AG04449 (cell line): Measurements from ENCODE around the gene VDAC1.

Experiments used
- CTCF ChIA-PET: fragments of 350-600 bp; formaldehyde crosslinking; extraction: SDS; loops from one replicate; lab custom pipeline; 2021; ENCODE audit warnings: antibody characterized with exemption; lab: Yijun Ruan, JAX
- POLR2A ChIA-PET: fragments of 400-600, 350-600 bp; formaldehyde crosslinking; extraction: SDS; loops from one replicate; lab custom pipeline; 2020; ENCODE audit warnings: antibody characterized with exemption, inconsistent platforms; lab: Yijun Ruan, JAX
- DNase-seq: peaks from one replicate; pipeline ENCODE4 v3.0.0-alpha.2; 2010; ENCODE audit warnings: low read depth, low spot score
- H3K4me3 ChIP-seq: 2 replicates; pipeline ENCODE4 v1.5.1; 2011; ENCODE audit warnings: low read depth, mild to moderate bottlenecking, control low read depth, low read length
- TF ChIP-seq, protein P1 (sequence below): IDR thresholded peaks from one replicate; pipeline ENCODE4 v1.5.1; 2011; ENCODE audit warnings: mild to moderate bottlenecking, moderate library complexity, low read length, control low read depth, inconsistent platforms; ENCODE audit not compliant: insufficient read depth; ENCODE audit errors: missing control alignments

Gene VDAC1

GRCh38 chr5:134006115-134006514 lies 1.3 kb upstream of the VDAC1 start:
- TF ChIP-seq, protein P1, sequence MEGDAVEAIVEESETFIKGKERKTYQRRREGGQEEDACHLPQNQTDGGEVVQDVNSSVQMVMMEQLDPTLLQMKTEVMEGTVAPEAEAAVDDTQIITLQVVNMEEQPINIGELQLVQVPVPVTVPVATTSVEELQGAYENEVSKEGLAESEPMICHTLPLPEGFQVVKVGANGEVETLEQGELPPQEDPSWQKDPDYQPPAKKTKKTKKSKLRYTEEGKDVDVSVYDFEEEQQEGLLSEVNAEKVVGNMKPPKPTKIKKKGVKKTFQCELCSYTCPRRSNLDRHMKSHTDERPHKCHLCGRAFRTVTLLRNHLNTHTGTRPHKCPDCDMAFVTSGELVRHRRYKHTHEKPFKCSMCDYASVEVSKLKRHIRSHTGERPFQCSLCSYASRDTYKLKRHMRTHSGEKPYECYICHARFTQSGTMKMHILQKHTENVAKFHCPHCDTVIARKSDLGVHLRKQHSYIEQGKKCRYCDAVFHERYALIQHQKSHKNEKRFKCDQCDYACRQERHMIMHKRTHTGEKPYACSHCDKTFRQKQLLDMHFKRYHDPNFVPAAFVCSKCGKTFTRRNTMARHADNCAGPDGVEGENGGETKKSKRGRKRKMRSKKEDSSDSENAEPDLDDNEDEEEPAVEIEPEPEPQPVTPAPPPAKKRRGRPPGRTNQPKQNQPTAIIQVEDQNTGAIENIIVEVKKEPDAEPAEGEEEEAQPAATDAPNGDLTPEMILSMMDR: no peak
- ChIA-PET POLR2A (interaction anchor here (1.5 kb wide), 1 partner anchor 14 kb away, joined by 4 read pairs; no protein-coding TSS in a partner anchor), CTCF (interaction anchor here (0.8 to 3.1 kb wide), 2 partner anchors 21 to 34 kb away, joined by 4 to 11 read pairs; no protein-coding TSS in a partner anchor)
- H3K4me3 ChIP-seq: peak overlapping the region; percentile 70
- DNase-seq: no peak

- peak overlapping the region; percentile 70 for H3K4me3 ChIP-seq
- POLR2A ChIA-PET: interaction anchor here (0.6 to 1.5 kb wide), 3 partner anchors 13 to 84 kb away, joined by 3 to 4 read pairs (median 4); no protein-coding TSS in a partner anchor
- CTCF ChIA-PET: interaction anchor here (0.7 to 1.9 kb wide), 6 partner anchors 9 to 137 kb away, joined by 3 to 6 read pairs (median 4); no protein-coding TSS in a partner anchor
- DNase-seq: no peak
- TF ChIP-seq, protein P1: no peak
Measured at GRCh38 chr5:134005417-134006061, 764 bp upstream of the VDAC1 start.

- H3K4me3 ChIP-seq: peak overlapping the region; percentile 70
- no peak for DNase-seq
- TF ChIP-seq, protein P1: no peak
- ChIA-PET POLR2A (no interaction called here), CTCF (interaction anchor here (1.1 to 1.9 kb wide), 4 partner anchors 10 to 37 kb away, joined by 5 to 6 read pairs (median 6); no protein-coding TSS in a partner anchor)
Measured at GRCh38 chr5:134003817-134004625, 754 bp downstream of the VDAC1 start.

DNA sequence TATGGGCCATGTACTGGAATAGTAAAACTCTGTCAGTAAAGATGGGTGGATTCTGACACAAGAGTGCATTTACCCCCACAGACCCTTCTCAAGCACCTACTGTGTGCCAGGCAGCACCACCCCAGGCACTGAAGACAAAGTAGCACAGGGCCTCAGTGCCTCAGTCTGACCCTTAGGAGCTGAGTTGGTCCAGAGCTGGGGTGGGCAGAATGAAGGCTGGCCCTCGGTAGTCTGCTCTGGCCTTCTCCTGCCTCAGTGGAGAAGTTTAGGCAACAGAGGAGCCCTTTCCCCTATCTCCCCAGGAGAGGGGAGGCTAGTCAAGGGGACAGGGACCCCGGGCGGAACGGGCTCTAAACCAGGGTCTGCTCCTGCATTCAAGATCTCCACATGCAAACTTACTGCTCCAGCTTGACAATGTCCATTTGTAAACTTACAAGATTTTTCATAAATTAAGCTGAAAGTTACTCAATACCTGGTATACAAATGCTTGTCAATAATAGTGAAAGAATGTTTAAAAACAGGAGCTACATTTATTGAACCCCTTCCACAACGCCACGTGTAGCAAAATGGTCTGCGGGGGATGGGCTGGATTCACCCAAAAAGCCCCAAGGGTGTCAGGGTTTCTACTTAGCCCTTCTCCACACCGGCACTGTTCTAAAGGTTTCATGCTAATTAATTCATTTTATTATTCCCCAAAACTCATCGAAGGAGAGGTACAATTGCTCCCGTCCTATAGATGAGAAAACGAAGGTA lies 1.5 kb downstream of the VDAC1 start:
- ChIA-PET POLR2A (no interaction called here), CTCF (interaction anchor here (1.1 to 1.2 kb wide), 2 partner anchors 22 to 36 kb away, joined by 5 to 6 read pairs; no protein-coding TSS in a partner anchor)
- no peak for DNase-seq
- TF ChIP-seq, protein P1: no peak
- peak overlapping the region; percentile 70 for H3K4me3 ChIP-seq

GRCh38 chr5:134001938-134002731 lies 2.6 kb downstream of the VDAC1 start:
- peak overlapping the region; percentile 18; the same call in 1 of the 2 replicates for H3K4me3 ChIP-seq
- CTCF ChIA-PET: no interaction called here
- POLR2A ChIA-PET: no interaction called here
- TF ChIP-seq, protein P1: no peak
- DNase-seq: no peak
